ENCODE data around the gene CAPN11. TPM values are rescaled to one million over a fixed set of nuclear protein-coding genes. Genes with fewer than 3 reads are reported as not detected.

CAPN11 gene
- total RNA-seq, 1 experiment from 2014 or later, result not detected

GRCh38 chr6:44127186-44128019, 31.2 kb upstream of the CAPN11 start, which contains the start of the genes MRPL14 and TMEM63B:
TSS of gene MRPL14 (minus strand) at chr6:44127452. CDS start at chr6:44116611, 10,841 bp downstream.
TSS of gene TMEM63B (plus strand) at chr6:44127554. CDS start at chr6:44134585, 7,031 bp downstream.
- DNase-seq, result peak; percentile 92

GRCh38 chr6:44128020-44128917, 30.4 kb upstream of the CAPN11 start:
- intact Hi-C loops (cut with micrococcal nuclease), result no loop called here
- Histone ChIP-seq H3K4me2 (ENCODE audit: low read length) (peak overlapping the region; percentile 99), H3K27ac (ENCODE audit: low read length) (no peak overlapping the region), H3K9me3 (ENCODE audit: low read length) (no peaks in the 10 kb centered on the region), H3K4me3 (ENCODE audit: low read length) (peak overlapping the region; percentile 95), H3K4me1 (ENCODE audit: insufficient read depth, low read length) (peaks cover 36% of the 10 kb centered on the region), H3K9ac (ENCODE audit: low read length) (peak overlapping the region; percentile 92), H3K79me2 (ENCODE audit: low read length) (peaks cover 73% of the 10 kb centered on the region), H3K36me3 (ENCODE audit: low read depth, low read length) (no peaks in the 10 kb centered on the region; the same call in 1 of the 2 replicates), H3K9me2 (replicated peaks; ENCODE audit: low read length) (no peaks in the 10 kb centered on the region), H2AFZ (ENCODE audit: low read length) (peak overlapping the region; percentile 82), H3K27me3 (ENCODE audit: low read length) (no peaks in the 10 kb centered on the region), H3F3A (ENCODE audit: low read length, unreplicated experiment) (no peaks in the 10 kb centered on the region), H4K20me1 (ENCODE audit: low read length) (peaks cover 33% of the 10 kb centered on the region)
- CTCF ChIA-PET, result interaction anchor here (0.6 kb wide), 1 partner anchor 1032 kb away, joined by 5 read pairs; no protein-coding TSS in a partner anchor
- ATAC-seq, result peak; percentile 59
- DNase-seq, result peak; percentile 30
- TSS peak; percentile 27 for BruUV-seq (replicated peaks)
- TF ChIP-seq CTCF (conservative IDR thresholded peaks at IDR 0.05; ENCODE audit: low read depth, low read length) (0 out of 2 replicates have a peak, but pooled peaks have one; percentile 12), EZH2phosphoT487 (IDR thresholded peaks at IDR 0.05; ENCODE audit: borderline replicate concordance, low read length) (no peak)
- POLR2A ChIA-PET (ENCODE audit: unreplicated experiment), result interaction anchor here (0.6 to 1.0 kb wide), 3 partner anchors 12 to 440 kb away, joined by 3 to 11 read pairs (median 11); no protein-coding TSS in a partner anchor

More at GRCh38 chr6:44127186-44128019, 31.2 kb upstream of the CAPN11 start, which contains the start of the genes MRPL14 and TMEM63B:
- Histone ChIP-seq H2AFZ (ENCODE audit: low read length) (peak within 1 kb of the TSS; percentile 82), H3K4me1 (ENCODE audit: insufficient read depth, low read length) (peaks cover 45% of the 10 kb centered on the region), H3K27ac (ENCODE audit: low read length) (peak within 1 kb of the TSS; percentile 50), H3K4me2 (ENCODE audit: low read length) (peak within 1 kb of the TSS; percentile 99), H3K36me3 (ENCODE audit: low read depth, low read length) (no peaks in the 10 kb centered on the region; the same call in 1 of the 2 replicates), H3K4me3 (ENCODE audit: low read length) (peak within 1 kb of the TSS; percentile 95), H3F3A (ENCODE audit: low read length, unreplicated experiment) (no peaks in the 10 kb centered on the region), H4K20me1 (ENCODE audit: low read length) (peaks cover 42% of the 10 kb centered on the region), H3K9me2 (replicated peaks; ENCODE audit: low read length) (no peaks in the 10 kb centered on the region), H3K27me3 (ENCODE audit: low read length) (no peaks in the 10 kb centered on the region), H3K9ac (ENCODE audit: low read length) (peak within 1 kb of the TSS; percentile 92), H3K9me3 (ENCODE audit: low read length) (no peaks in the 10 kb centered on the region), H3K79me2 (ENCODE audit: low read length) (peaks cover 82% of the 10 kb centered on the region)
- CTCF ChIA-PET, result interaction anchor here (0.6 kb wide), 1 partner anchor 1031 kb away, joined by 5 read pairs; no protein-coding TSS in a partner anchor
- POLR2A ChIA-PET (ENCODE audit: unreplicated experiment), result interaction anchor here (0.6 to 1.0 kb wide), 4 partner anchors 11 to 1575 kb away, joined by 3 to 11 read pairs (median 7); no protein-coding TSS in a partner anchor
- intact Hi-C loops (cut with micrococcal nuclease), result no loop called here
- ATAC-seq, result peak; percentile 77
- TF ChIP-seq EZH2phosphoT487 (IDR thresholded peaks at IDR 0.05; ENCODE audit: borderline replicate concordance, low read length) (no peak), CTCF (conservative IDR thresholded peaks at IDR 0.05; ENCODE audit: low read depth, low read length) (no peak), EZH2 (IDR thresholded peaks at IDR 0.05; ENCODE audit: low read length, unreplicated experiment) (no peak)
- BruUV-seq (replicated peaks), result no TSS peak
